ENCODE measurements around the gene PPP4R3A. TPM values are rescaled to one million over a fixed set of nuclear protein-coding genes. Genes with fewer than 3 reads are reported as not detected.

PPP4R3A gene
- total RNA-seq: 77.8 and 88.0 TPM in 2 replicates
- 40.3 and 47.0 TPM in 2 replicates for polyA plus RNA-seq
- polyA plus RNA-seq (2012): 29.8 and 33.9 TPM in 2 replicates
- 5.8 and 6.6 TPM in 2 replicates for polyA minus RNA-seq (ENCODE audit: low replicate concordance)

DNA sequence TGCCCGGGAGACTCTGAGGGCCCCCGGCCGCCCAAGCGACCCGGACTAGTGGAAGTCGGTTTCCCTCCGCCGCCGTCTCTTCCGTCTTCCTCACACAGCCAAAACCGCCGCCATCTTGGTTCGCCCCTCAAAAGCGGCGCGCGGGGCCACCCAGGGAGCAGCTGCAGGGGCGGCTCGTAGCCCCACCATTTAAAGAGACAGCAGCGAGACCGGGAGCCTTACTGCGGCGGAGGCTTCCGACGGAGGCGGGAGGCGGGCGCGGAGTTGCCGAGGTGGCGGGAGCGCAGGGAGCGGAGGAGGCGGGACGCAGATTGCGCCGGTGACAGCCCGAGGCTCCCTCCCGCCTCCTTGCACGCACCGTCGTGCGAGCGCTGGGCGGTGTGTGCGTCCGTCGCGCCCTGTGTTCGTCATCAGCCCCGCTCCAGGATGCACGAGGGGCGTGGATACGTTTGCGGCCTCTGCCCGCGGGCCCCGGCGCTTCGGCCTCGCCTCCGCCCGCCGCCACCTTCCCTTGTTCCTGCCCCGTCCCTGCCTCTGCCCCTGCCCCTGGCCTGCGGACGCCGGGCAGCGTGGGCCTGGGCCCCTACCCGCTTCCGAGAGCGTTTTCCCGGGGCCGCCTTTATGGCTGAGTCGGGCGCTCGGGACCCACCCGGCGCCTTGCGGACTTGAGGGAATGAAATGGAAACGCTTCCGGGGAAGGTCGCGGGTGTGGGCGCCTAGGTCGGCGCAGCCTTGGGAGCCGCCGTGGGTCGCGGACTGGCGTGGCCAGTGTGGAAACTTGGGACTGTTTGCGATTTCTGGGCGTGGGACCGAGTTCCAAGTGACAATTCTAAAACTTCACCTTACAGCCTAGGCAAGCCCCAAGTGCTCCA, at the start of gene PPP4R3A:
Gene PPP4R3A (minus strand): TSS at position 140 of the 872 bp plus-strand sequence. CDS start 663 bp downstream, outside the sequence.
- Histone ChIP-seq H3K27me3 (ENCODE audit: control insufficient read depth, insufficient read depth, low read length) (no peaks in the 10 kb centered on the region), H4K20me1 (ENCODE audit: control insufficient read depth, extremely low read depth, insufficient read depth, low read length) (peaks cover 5% of the 10 kb centered on the region), H3K4me1 (ENCODE audit: control insufficient read depth, extremely low read depth, insufficient read depth, low read length) (no peaks in the 10 kb centered on the region), H3K9me3 (ENCODE audit: control insufficient read depth, insufficient read depth, low read depth, low read length) (no peaks in the 10 kb centered on the region), H3K79me2 (ENCODE audit: control insufficient read depth, insufficient read depth, low read length) (peaks cover 40% of the 10 kb centered on the region), H2AFZ (ENCODE audit: low read length) (peak within 1 kb of the TSS; percentile 94), H3K4me2 (ENCODE audit: extremely low read depth, insufficient read depth, low read length) (peak within 1 kb of the TSS; percentile 95), H3K4me3 (replicated peaks in 1 of 4; ENCODE audit: control extremely low read depth in 1 of 4, insufficient read depth in 1 of 4, low read depth in 3 of 4, low read length in 4 of 4) (peak within 1 kb of the TSS; percentile 87 to 99 (median 98)), H3K27ac (ENCODE audit: insufficient read depth, low read length) (peak within 1 kb of the TSS; percentile 94), H3K36me3 (ENCODE audit: control insufficient read depth, insufficient read depth, low read length) (peaks cover 4% of the 10 kb centered on the region), H3K9ac (ENCODE audit: insufficient read depth, low read length) (peak within 1 kb of the TSS; percentile 98)
- peak; percentile 97 for DNase-seq (ENCODE audit: low read depth in 2 of 2)
- TF ChIP-seq, protein P1, sequence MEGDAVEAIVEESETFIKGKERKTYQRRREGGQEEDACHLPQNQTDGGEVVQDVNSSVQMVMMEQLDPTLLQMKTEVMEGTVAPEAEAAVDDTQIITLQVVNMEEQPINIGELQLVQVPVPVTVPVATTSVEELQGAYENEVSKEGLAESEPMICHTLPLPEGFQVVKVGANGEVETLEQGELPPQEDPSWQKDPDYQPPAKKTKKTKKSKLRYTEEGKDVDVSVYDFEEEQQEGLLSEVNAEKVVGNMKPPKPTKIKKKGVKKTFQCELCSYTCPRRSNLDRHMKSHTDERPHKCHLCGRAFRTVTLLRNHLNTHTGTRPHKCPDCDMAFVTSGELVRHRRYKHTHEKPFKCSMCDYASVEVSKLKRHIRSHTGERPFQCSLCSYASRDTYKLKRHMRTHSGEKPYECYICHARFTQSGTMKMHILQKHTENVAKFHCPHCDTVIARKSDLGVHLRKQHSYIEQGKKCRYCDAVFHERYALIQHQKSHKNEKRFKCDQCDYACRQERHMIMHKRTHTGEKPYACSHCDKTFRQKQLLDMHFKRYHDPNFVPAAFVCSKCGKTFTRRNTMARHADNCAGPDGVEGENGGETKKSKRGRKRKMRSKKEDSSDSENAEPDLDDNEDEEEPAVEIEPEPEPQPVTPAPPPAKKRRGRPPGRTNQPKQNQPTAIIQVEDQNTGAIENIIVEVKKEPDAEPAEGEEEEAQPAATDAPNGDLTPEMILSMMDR (conservative IDR thresholded peaks at IDR 0.05 in 1 of 2, IDR thresholded peaks at IDR 0.05 in 1 of 2; ENCODE audit: low read depth in 1 of 2, low read length in 2 of 2): no peak
- TF ChIP-seq EZH2 (IDR thresholded peaks at IDR 0.05; ENCODE audit: low read length, missing control alignments): no peak

DNA sequence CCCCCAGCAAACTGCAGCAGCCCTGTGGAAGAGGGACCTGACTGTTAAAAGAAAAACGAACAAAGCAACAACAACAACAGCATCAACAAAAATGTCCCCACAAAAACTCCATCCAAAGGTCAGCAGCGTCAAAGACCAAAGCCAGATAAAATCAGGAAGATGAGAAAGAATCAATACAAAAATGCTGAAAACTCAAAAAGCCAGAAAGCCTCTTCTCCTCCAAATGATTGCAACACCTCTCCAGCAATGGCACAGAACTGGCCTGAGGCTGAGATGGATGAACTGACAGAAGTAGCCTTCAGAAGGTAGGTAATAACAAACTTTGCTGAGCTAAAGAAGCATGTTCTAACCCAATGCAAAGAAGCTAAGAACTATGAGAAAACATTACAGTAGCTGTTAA, 45.4 kb upstream of the PPP4R3A start:
- no peaks in the 10 kb centered on the region for H3K79me2 ChIP-seq (ENCODE audit: control insufficient read depth, insufficient read depth, low read length)
- no peaks in the 10 kb centered on the region for H3K36me3 ChIP-seq (ENCODE audit: control insufficient read depth, insufficient read depth, low read length)
- DNase-seq (ENCODE audit: low read depth in 2 of 2): no peak
- H2AFZ ChIP-seq (ENCODE audit: low read length): no peak overlapping the region
- no peak overlapping the region for H3K4me3 ChIP-seq (replicated peaks in 1 of 4; ENCODE audit: control extremely low read depth in 1 of 4, insufficient read depth in 1 of 4, low read depth in 3 of 4, low read length in 4 of 4)
- no peaks in the 10 kb centered on the region for H3K4me1 ChIP-seq (ENCODE audit: control insufficient read depth, extremely low read depth, insufficient read depth, low read length)
- no peaks in the 10 kb centered on the region for H4K20me1 ChIP-seq (ENCODE audit: control insufficient read depth, extremely low read depth, insufficient read depth, low read length)
- no peak overlapping the region for H3K4me2 ChIP-seq (ENCODE audit: extremely low read depth, insufficient read depth, low read length)
- H3K9me3 ChIP-seq (ENCODE audit: control insufficient read depth, insufficient read depth, low read depth, low read length): no peaks in the 10 kb centered on the region
- H3K9ac ChIP-seq (ENCODE audit: insufficient read depth, low read length): no peak overlapping the region
- H3K27me3 ChIP-seq (ENCODE audit: control insufficient read depth, insufficient read depth, low read length): no peaks in the 10 kb centered on the region
- no peak for TF ChIP-seq EZH2 (IDR thresholded peaks at IDR 0.05; ENCODE audit: low read length, missing control alignments)
- TF ChIP-seq, protein P1 (conservative IDR thresholded peaks at IDR 0.05 in 1 of 2, IDR thresholded peaks at IDR 0.05 in 1 of 2; ENCODE audit: low read depth in 1 of 2, low read length in 2 of 2): no peak
- no peak overlapping the region for H3K27ac ChIP-seq (ENCODE audit: insufficient read depth, low read length)

DNA sequence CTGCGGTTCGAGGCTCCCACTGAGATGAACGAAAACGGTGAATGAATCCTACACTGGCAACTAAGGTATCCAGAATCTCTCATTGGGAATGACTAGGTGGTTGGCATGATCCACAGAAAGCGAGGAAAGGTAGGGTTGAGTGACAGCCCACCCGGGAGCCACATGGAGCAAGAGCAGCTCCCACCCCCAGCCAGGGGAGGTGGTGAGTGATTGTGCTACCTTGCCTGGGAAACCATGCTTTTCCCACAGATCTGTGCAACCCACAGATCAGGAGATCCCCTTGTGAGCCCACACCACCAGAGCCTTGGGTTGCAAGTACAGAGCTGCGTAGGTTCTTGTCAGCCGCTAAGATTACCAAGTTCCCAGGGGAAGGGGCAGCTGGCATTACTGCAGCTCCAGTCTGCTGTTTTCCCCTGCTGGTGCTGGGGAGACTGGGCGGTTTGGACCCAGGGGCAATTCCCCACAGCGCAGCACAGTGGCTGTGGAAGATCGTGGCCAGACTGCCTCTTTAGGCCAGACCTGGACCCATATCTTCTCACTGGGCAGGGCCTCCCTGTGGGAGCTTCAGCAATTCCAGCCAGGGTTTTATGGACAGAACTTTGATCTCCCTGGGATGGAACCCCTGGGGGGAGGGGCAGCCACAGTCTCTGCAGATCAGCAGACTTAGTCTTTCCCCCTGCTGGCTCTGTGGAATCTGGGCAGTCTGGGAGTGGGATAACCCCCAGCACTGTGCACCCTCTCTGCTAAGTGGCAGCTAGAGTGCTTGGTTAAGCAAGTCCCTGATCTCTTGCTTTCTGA, 44.6 kb upstream of the PPP4R3A start:
- TF ChIP-seq, protein P1 (conservative IDR thresholded peaks at IDR 0.05 in 1 of 2, IDR thresholded peaks at IDR 0.05 in 1 of 2; ENCODE audit: low read depth in 1 of 2, low read length in 2 of 2): no peak
- H3K4me1 ChIP-seq (ENCODE audit: control insufficient read depth, extremely low read depth, insufficient read depth, low read length): no peaks in the 10 kb centered on the region
- no peaks in the 10 kb centered on the region for H3K27me3 ChIP-seq (ENCODE audit: control insufficient read depth, insufficient read depth, low read length)
- H2AFZ ChIP-seq (ENCODE audit: low read length): no peak overlapping the region
- H3K36me3 ChIP-seq (ENCODE audit: control insufficient read depth, insufficient read depth, low read length): no peaks in the 10 kb centered on the region
- H3K79me2 ChIP-seq (ENCODE audit: control insufficient read depth, insufficient read depth, low read length): no peaks in the 10 kb centered on the region
- DNase-seq (ENCODE audit: low read depth in 2 of 2): no peak
- no peak overlapping the region for H3K27ac ChIP-seq (ENCODE audit: insufficient read depth, low read length)
- H4K20me1 ChIP-seq (ENCODE audit: control insufficient read depth, extremely low read depth, insufficient read depth, low read length): no peaks in the 10 kb centered on the region
- H3K9me3 ChIP-seq (ENCODE audit: control insufficient read depth, insufficient read depth, low read depth, low read length): no peaks in the 10 kb centered on the region
- H3K4me2 ChIP-seq (ENCODE audit: extremely low read depth, insufficient read depth, low read length): no peak overlapping the region
- no peak overlapping the region for H3K9ac ChIP-seq (ENCODE audit: insufficient read depth, low read length)
- H3K4me3 ChIP-seq (replicated peaks in 1 of 4; ENCODE audit: control extremely low read depth in 1 of 4, insufficient read depth in 1 of 4, low read depth in 3 of 4, low read length in 4 of 4): no peak overlapping the region
